DOHH2 (cell line): ENCODE data around the gene PIGZ.

Experiments used
- H3F3A ChIP-seq: fragments of 200-600 bp; sonication (generic), shearing (Covaris generic); 2 replicates; pipeline ENCODE4 v1.6.0; 2016; ENCODE audit warnings: antibody characterized with exemption, mild to moderate bottlenecking; ENCODE audit not compliant: control insufficient read depth, insufficient read depth
- H3K27ac ChIP-seq: fragments of 200-600 bp; sonication (generic); 2 replicates; pipeline ENCODE4 v1.5.1; 2014; ENCODE audit warnings: low read depth, mild to moderate bottlenecking, low read length, moderate library complexity
- H3K27me3 ChIP-seq: fragments of 200-600 bp; sonication (generic); 2 replicates; pipeline ENCODE4 v1.6.1; 2014; ENCODE audit warnings: mild to moderate bottlenecking, low read length, mixed read lengths; ENCODE audit not compliant: control insufficient read depth
- H3K36me3 ChIP-seq: fragments of 200-600 bp; sonication (generic); 2 replicates; pipeline ENCODE4 v1.6.1; 2014; ENCODE audit warnings: mild to moderate bottlenecking, low read length, moderate library complexity, mixed read lengths; ENCODE audit not compliant: control insufficient read depth
- H3K4me1 ChIP-seq: fragments of 200-600 bp; sonication (generic); 2 replicates; pipeline ENCODE4 v1.6.1; 2014; ENCODE audit warnings: mild to moderate bottlenecking, low read length, mixed read lengths; ENCODE audit not compliant: control insufficient read depth
- H3K4me2 ChIP-seq: fragments of 200-600 bp; sonication (generic); 2 replicates; pipeline ENCODE4 v1.6.0; 2014; ENCODE audit warnings: mild to moderate bottlenecking, low read length, moderate library complexity
- H3K4me3 ChIP-seq: fragments of 200-600 bp; sonication (generic); 2 replicates; pipeline ENCODE4 v1.5.1; 2014; ENCODE audit warnings: mild to moderate bottlenecking, low read length, mixed read lengths
- H3K79me2 ChIP-seq: fragments of 200-600 bp; sonication (generic); 2 replicates; pipeline ENCODE4 v1.6.1; 2014; ENCODE audit warnings: mild to moderate bottlenecking, low read length, mixed read lengths; ENCODE audit not compliant: control insufficient read depth
- H3K9me2 ChIP-seq: fragments of 200-600 bp; sonication (generic); replicated peaks from 2 replicates; pipeline ENCODE4 v1.6.1; 2014; ENCODE audit warnings: mild to moderate bottlenecking, low read length, mixed read lengths; ENCODE audit not compliant: control insufficient read depth
- H3K9me3 ChIP-seq: fragments of 200-600 bp; sonication (generic); 2 replicates; pipeline ENCODE4 v1.6.1; 2014; ENCODE audit warnings: antibody characterized with exemption, low read length, mixed read lengths; ENCODE audit not compliant: control insufficient read depth, insufficient read depth
- H4K20me1 ChIP-seq: fragments of 200-600 bp; sonication (generic); 2 replicates; pipeline ENCODE4 v1.6.0; 2014; ENCODE audit warnings: low read depth, mild to moderate bottlenecking, antibody characterized with exemption, low read length, moderate library complexity; ENCODE audit not compliant: control insufficient read depth, insufficient read depth
- EZH2phosphoT487 ChIP-seq: fragments of 200-600 bp; sonication (generic); IDR thresholded peaks from 2 replicates; pipeline ENCODE4 v1.6.1; 2017; ENCODE audit warnings: borderline replicate concordance, mild to moderate bottlenecking, antibody characterized with exemption, low read length, moderate library complexity, mixed read lengths
- TF ChIP-seq, protein P1 (sequence below): fragments of 200-600 bp; sonication (generic); IDR thresholded peaks from one replicate; pipeline ENCODE4 v1.5.1; 2014; ENCODE audit warnings: antibody characterized with exemption, mild to moderate bottlenecking, low read depth, low read length; ENCODE audit not compliant: poor library complexity, severe bottlenecking

The PIGZ gene

DNA sequence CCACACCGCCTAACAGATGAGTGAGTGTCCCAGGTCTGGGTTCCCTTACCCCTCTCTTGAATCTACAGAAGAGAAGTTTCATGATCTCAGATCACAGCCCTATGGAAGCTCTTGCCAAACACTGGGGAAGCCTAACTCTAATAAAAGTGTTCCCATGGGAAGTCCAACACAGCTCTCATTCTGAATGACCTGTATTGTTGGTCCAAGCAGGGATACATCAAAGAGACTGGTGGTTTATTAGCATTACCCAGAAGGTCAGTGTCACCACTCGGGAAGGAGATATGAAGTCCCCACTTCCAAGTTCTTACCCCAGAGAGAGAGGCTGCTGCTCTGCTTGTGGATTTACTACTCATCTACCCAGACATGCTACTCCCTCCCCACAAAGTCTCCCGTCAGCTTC lies 17.3 kb downstream of the PIGZ start:
- Histone ChIP-seq H3K4me2 (no peak overlapping the region), H3K36me3 (no peaks in the 10 kb centered on the region), H3K79me2 (no peaks in the 10 kb centered on the region), H3K4me1 (no peaks in the 10 kb centered on the region), H3K4me3 (no peak overlapping the region), H3K9me2 (no peaks in the 10 kb centered on the region), H4K20me1 (no peaks in the 10 kb centered on the region), H3K27me3 (peaks cover 14% of the 10 kb centered on the region), H3F3A (no peaks in the 10 kb centered on the region), H3K27ac (no peak overlapping the region), H3K9me3 (no peaks in the 10 kb centered on the region)
- TF ChIP-seq, protein P1, sequence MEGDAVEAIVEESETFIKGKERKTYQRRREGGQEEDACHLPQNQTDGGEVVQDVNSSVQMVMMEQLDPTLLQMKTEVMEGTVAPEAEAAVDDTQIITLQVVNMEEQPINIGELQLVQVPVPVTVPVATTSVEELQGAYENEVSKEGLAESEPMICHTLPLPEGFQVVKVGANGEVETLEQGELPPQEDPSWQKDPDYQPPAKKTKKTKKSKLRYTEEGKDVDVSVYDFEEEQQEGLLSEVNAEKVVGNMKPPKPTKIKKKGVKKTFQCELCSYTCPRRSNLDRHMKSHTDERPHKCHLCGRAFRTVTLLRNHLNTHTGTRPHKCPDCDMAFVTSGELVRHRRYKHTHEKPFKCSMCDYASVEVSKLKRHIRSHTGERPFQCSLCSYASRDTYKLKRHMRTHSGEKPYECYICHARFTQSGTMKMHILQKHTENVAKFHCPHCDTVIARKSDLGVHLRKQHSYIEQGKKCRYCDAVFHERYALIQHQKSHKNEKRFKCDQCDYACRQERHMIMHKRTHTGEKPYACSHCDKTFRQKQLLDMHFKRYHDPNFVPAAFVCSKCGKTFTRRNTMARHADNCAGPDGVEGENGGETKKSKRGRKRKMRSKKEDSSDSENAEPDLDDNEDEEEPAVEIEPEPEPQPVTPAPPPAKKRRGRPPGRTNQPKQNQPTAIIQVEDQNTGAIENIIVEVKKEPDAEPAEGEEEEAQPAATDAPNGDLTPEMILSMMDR = no peak
- no peak for TF ChIP-seq EZH2phosphoT487

DNA sequence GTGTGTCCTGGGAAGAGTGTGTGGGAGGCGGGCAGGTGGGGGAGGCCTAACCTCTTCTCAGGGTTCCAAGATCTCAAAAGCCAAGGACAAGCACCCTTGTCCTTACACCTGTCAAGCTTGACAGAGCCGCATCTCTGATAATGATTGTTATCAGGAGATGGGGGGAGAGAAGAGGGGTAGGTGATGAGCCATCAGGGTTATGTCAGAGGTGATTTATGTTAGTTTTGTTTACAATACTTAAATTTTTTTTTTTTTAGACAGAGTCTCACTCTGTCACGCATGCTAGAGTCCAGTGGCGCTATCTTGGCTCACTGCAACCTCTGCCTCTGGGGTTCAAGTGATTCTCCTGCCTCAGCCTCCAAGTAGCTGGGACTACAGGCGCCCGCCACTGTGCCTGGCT lies 18.9 kb downstream of the PIGZ start:
- no peaks in the 10 kb centered on the region for H3F3A ChIP-seq
- no peak overlapping the region for H3K4me2 ChIP-seq
- no peak overlapping the region for H3K27ac ChIP-seq
- peaks cover 4% of the 10 kb centered on the region; the same call in 1 of the 2 replicates for H3K36me3 ChIP-seq
- no peaks in the 10 kb centered on the region for H3K9me3 ChIP-seq
- H3K79me2 ChIP-seq = peaks cover 4% of the 10 kb centered on the region
- TF ChIP-seq, protein P1 = no peak
- TF ChIP-seq EZH2phosphoT487 = no peak
- H4K20me1 ChIP-seq = no peaks in the 10 kb centered on the region
- H3K27me3 ChIP-seq = peaks cover 14% of the 10 kb centered on the region
- no peaks in the 10 kb centered on the region for H3K9me2 ChIP-seq
- no peak overlapping the region for H3K4me3 ChIP-seq
- no peaks in the 10 kb centered on the region for H3K4me1 ChIP-seq

DNA sequence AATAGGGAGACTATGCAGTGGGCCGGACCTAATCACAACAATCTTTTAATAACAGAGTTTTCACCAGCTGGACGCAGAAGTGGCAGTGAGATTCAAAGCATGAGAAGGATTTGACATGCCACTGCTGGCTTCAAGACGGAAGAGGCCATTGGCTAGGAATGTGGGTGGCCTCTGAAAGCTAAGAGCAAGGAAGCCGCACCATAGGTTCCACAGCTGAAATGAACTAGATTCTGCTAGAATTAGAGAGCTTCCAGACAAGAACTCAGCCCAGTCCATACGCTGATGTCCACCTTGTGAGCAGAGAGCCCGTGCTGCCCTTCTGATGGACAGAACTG lies 19.4 kb downstream of the PIGZ start:
- H3K4me3 ChIP-seq = no peak overlapping the region
- no peak overlapping the region for H3K4me2 ChIP-seq
- no peak for TF ChIP-seq EZH2phosphoT487
- TF ChIP-seq, protein P1 = no peak

More for the DNA sequence above, 19.4 kb downstream of the PIGZ start:
- H3F3A ChIP-seq = no peaks in the 10 kb centered on the region
- no peaks in the 10 kb centered on the region for H3K9me3 ChIP-seq
- no peak overlapping the region for H3K27ac ChIP-seq
- H3K27me3 ChIP-seq = peaks cover 9% of the 10 kb centered on the region
- H3K79me2 ChIP-seq = peaks cover 8% of the 10 kb centered on the region
- no peaks in the 10 kb centered on the region for H3K9me2 ChIP-seq
- H3K36me3 ChIP-seq = peaks cover 8% of the 10 kb centered on the region
- H3K4me1 ChIP-seq = no peaks in the 10 kb centered on the region
- no peaks in the 10 kb centered on the region for H4K20me1 ChIP-seq
